ENCODE measurements around the gene KDM3A. TPM values are rescaled to one million over a fixed set of nuclear protein-coding genes. Genes with fewer than 3 reads are reported as not detected.
A peak's percentile ranks its signal among the peaks of the same experiment; 100 is the strongest.

The KDM3A gene
- total RNA-seq, 1 experiment from 2014 or later, result 8.3 TPM

DNA sequence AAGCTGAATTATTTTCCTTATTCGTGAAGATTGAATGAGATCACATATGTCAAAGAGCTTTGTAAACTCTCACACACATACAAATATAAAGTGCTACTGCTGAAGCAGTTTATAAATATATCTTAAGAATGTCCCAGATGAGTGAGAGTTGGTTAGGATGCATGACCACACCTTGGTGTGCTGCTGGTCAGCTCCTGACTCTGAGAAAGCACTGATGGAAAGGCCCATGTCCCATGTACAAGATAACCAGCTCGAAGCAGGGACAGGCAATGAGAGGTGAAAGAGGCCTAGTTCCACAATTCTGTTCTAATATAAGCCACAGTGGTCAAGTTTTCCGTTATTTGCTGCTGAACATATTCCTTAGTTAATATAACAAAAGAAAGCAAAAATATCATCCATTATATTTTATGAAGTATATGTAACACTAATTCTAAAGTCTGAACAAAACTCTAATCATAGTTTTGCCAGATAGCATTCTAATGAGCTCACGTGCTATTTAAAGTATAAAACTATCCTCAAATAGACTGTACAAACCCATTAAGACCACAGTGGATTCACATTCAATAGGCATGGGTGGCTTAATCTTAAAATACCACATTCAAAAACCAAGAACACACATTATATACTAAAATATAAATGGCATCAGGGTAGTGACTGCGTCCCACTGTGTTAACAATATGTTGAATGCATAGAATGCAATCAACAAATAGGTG lies 72.9 kb downstream of the KDM3A start:
- no peak for DNase-seq (ENCODE audit: low spot score)

DNA sequence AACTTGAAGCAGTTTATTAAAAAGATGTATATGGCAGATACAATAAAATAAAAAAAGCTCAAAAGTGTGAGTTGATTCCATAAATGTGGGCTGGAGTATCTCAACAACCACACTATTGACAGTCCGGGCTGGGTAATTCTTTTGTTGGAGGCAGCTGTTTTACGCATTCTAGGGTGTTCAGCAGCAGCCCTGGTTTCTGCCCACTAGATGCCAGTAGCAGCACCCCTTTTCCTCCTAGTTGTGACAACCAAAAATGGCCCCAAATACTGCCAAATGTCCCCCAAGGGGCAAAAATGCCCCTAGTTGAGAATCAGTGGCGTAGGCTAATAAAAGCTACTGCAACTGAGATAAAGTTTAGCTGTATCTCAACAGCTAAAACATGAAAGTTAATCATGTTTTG lies 77.3 kb downstream of the KDM3A start:
- peak; percentile 10 for DNase-seq (ENCODE audit: low spot score)

DNA sequence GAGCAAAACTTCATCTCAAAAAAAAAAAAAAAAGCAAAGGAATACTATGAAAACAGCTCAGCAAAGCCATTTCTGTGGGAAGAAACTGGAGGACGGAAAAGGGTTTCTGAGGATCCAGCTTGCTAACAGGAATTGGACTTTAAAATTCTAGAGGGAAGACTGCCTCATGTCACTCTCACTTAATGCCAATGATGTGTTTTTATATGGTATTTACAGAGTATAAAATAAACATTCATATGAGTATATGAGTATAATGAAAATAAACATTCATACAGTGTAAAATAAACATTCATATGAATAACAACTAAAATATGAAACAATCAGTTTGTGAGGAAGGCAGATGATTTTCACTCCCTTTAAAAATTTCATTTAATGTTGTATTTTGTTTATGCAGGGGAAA lies 78.2 kb downstream of the KDM3A start:
- DNase-seq (ENCODE audit: low spot score), result no peak

DNA sequence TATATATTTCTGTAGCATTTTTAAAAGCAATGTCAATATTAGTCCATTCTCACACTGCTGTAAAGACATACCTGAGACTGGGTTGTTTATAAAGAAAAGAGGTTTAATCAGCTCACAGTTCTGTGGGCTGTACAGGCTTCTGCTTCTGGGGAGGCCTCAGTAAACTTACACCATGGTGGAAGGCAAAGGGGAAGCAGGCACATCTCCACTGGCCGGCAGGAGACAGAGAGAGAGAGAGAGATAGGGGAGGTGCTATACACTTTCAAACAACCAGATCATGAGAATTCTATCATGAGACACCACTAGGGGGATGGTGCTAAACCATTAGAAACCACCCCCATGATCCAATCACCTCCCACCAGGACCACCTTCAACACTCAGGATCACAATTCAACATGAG lies 79.0 kb downstream of the KDM3A start:
- no peak for DNase-seq (ENCODE audit: low spot score)

DNA sequence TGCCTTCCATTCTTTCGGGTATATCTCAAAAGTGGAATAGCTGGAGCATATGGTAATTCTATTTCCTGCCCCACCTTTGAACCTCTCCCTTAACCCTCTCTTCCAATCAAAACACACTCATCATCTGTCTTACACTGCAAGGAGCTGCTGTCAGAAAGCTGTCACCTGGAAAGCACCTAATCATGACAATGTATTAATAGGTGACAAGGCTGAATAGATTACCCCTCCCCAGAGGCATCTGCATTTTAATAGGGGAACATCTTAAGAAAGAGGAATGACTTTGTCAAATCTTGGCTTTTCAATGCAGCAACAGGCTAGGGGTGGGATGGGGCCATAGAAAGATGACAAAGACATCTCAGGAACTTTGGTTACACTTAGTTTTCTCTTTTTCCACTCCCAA lies 80.8 kb downstream of the KDM3A start:
- DNase-seq (ENCODE audit: low spot score), result no peak

DNA sequence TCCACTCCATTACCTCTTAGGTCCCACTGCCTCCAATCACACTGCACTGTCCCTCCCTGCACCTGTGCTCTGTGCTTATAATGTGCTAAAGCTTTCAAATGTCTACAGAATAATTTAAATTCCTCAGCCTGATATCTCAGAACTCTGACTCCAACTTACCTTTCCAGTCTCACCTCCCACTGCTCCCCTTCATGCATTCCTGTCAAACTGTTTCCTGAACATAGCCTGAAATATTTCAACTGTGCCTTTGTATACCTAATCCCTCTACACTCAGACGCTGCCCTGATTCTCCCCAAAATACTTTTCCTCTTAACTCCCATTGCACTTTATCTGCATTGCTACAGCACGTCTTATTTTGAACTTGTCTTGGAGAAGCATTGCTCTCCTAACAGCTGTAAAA lies 81.5 kb downstream of the KDM3A start:
- no peak for DNase-seq (ENCODE audit: low spot score)

DNA sequence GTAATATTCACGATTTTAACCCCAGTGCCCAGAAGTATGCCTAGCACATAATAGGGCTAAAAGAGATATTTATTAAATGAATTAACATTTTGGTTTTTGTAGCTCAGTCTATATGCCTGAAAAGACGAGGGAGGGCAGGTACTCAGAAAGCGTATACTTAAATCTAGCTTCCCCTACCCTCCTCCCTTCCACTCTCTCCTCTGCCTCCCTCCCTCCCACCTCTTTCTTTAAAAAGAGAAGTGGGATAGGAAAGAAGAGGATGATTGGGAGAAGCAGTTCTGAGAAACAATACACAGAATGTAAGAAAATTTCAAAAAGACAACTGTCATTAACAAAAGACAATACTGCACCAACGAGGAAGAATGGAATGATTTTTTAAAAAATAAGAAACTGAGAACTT lies 82.3 kb downstream of the KDM3A start:
- DNase-seq (ENCODE audit: low spot score), result no peak

DNA sequence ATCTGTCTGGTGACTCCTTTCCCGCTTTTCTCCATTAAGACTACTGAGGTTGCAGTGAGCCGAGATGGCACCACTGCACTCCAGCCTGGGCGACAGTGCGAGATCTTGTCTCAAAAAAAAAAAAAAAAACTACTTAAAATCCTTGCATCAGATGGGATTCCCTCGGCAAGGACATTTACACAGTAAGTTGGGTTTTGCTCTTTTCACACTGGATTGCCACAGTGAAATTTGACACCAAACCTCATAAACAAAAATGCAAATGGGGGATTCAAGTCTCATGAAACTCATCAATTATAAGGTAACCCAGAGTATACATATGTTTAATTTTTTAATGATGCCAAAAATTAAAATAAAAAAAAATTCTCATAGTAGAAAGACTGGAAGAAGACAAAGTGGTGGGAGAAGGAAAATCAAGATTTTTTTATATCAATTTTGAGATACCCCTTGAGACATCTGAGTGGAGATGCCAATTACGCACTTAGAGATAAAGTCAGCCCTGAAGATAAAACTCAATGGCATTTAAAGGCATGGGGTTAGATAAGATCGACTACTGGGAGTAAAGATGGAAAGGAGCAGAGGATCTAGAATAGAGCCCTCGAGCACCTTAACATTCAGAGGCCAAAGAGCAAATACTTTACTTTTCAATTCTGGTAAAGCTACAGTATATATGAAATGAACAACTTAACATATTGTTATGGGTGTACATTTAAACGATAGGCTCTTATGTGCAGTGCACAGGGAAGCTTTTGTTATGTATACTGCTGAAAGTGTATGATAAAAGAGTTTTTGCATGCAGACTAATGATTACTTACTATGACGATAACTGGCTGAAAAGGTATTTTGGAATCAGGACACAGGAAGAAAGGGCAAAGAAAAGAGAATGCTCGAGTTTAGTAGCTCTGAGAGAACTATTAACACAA lies 84.5 kb downstream of the KDM3A start:
- no peak for DNase-seq (ENCODE audit: low spot score)

DNA sequence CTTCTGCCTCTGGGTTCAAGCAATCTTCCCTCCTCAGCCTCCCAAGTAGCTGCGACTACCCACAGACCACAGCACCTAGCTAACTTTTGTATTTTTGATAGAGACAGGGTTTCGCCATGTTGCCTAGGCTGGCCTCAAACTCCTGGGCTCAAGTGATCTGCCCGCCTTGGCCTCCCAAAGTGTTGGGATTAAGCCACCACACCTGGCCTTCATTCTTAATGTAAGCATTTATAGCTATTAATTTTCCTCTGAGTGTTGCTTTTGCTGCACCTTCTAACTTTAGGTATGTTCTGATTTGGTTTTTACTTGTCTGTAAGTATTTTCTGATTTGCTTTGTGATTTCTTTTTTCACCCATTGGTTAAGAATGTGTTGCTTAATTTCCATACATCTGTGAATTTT lies 92.4 kb downstream of the KDM3A start:
- no peak for DNase-seq (ENCODE audit: low spot score)

DNA sequence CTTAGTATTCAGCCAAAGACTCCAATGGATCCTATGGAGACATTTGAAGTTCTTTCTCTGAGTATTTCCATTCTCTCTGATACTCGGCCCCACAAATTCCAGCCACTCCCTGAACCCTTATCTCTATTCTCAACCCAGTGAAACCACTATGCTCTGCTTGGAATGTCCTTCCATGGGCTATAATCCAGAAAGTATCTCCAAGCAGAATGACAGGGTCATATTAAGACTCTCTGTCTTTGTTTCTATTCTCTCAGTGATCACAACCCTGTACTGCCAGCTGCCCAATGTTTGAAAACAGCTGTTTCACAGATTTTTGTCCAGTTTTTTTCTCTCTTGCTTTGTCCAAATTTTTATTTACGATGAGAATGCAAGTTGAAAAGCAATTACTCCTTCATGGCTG lies 100.2 kb downstream of the KDM3A start:
- DNase-seq (ENCODE audit: low spot score), result no peak

Other genes with a start within 250 kb of the KDM3A start
- gene IMMT, start 245.9 kb upstream of the KDM3A start, total RNA-seq (2014; rRNA removed; shearing (Covaris generic)), result 57.9 and 77.3 TPM in 2 replicates
- gene MRPL35, start 241.9 kb upstream of the KDM3A start, total RNA-seq (2014; rRNA removed; shearing (Covaris generic)), result 86.1 and 92.3 TPM in 2 replicates
- 1.6 and 1.8 TPM in 2 replicates for gene REEP1, start 103.7 kb upstream of the KDM3A start, total RNA-seq (2014; rRNA removed; shearing (Covaris generic))
- 69.2 and 72.1 TPM in 2 replicates for gene CHMP3, start 122.1 kb downstream of the KDM3A start, total RNA-seq (2014; rRNA removed; shearing (Covaris generic))
- 9.0 and 9.4 TPM in 2 replicates for gene RNF103, start 182.5 kb downstream of the KDM3A start, total RNA-seq (2014; rRNA removed; shearing (Covaris generic))

Measured in H4 (cell line).